GM18520 (cell line): Measurements from ENCODE around the gene PRKCA.

Experiments used
- ATAC-seq: cut with Tn5 transposase; IDR thresholded peaks from one replicate; pipeline ENCODE4 v1.9.1; 2021; ENCODE audit not compliant: unreplicated experiment

Gene PRKCA

GRCh38 chr17:66842959-66843358 is 540.5 kb downstream of the PRKCA start:
- ATAC-seq = no peak

GRCh38 chr17:66843627-66844026 is 541.2 kb downstream of the PRKCA start:
- no peak for ATAC-seq

DNA sequence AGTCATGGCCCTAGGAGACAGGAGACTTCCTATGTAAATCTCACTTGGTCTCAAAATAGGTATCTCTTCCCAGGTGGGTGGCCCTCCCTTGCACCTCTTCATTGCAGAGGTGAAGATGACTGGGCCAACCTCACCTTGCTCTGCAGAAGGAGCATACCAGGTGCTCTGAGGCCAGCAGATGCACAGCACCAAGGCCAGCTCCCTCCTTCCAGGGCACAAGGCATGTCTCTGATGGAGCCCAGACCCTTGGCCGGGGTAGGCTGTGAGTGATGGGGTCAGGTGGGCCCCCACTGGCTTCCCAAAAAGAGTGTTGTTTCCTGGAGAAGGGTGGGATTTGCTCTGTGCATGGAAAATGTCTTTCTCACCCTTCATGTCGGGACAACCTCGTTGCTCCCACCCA is 545.3 kb downstream of the PRKCA start:
- no peak for ATAC-seq

- no peak for ATAC-seq
Observed at GRCh38 chr17:66848496-66848895, 546.1 kb downstream of the PRKCA start.

DNA sequence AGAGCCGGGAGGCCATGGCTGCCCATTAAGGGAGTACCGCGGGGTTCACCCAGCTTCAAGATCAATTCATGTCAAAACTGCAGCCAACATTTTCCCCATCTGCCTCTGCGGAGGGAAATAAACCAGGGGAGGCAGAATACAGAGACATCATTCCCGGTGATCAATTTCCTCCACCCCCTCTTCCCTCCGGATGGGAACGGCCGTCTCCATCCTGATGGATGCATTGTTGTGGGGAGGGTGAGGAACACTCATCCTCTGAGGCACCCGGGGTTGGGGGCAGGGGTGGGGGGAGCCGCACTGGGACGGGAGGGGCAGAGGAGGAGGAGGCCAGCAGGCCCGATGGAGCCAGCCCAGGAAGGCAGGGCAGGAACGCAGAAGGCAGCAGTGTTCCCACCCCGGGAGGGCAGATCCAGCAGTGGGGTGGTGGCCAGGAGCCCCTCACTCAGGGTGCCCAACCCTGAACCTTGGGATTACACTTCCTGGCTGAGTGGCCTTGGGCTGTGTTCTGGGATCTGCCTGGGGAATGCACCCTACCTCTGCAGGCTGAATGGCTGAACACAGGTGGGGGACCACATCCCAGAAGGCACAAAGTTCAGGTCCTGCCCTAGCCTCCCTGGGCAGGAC is 546.7 kb downstream of the PRKCA start:
- ATAC-seq = no peak

GRCh38 chr17:66849851-66850580 is 547.6 kb downstream of the PRKCA start:
- no peak for ATAC-seq

GRCh38 chr17:66850692-66851091 is 548.3 kb downstream of the PRKCA start:
- ATAC-seq = no peak

GRCh38 chr17:66855204-66855603 is 552.8 kb downstream of the PRKCA start:
- no peak for ATAC-seq

DNA sequence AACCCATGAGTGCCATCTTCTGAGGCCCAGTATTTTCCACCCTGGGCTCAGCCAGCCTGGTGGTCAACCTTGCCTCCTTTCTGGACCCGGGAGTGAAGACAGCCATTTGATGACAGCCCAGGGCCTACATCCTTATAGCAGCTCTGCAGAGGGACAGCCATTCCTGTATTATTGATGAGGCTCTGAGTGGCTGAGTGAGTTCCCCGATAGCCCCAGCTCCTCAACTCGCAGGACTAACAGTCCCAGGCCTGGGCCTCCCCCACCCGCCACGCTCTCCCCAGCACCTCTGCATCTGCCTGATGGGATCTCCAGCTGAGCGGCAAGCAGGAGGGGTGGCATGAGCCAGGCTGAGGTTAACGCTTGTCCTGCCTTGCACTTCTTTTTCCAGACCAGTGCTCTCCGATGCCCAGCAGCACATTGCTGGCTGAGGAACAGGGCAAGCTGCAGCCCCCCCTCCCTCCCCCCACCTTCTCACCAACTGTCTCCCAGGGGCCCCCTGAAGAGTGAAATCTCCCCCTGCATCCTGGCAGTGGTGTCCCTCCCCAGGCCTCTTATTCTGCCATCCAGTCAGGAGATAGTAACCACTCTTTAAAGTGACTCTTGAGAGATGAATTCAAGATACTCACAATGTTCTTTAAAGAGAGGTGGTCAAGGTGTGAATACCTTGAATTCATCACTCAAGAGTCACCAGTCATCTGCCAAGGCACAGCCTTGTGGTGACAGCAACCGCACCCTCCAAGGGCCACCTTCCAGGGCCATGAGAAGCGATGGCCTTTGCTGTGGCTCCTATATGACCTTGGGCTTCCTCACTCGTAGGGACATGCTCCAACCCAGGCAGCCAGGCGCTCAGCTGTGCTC is 556.0 kb downstream of the PRKCA start:
- ATAC-seq = no peak

- no peak for ATAC-seq
Observed at GRCh38 chr17:66859353-66859752, 556.9 kb downstream of the PRKCA start.

- ATAC-seq = no peak
Observed at GRCh38 chr17:66860204-66860603, 557.8 kb downstream of the PRKCA start.
